A549 (cell line): ENCODE data around the gene RBFOX1.

ENCODE experiments used
- CHD2 ChIP-seq: fragments of 150-350 bp; IDR thresholded peaks from 2 replicates; pipeline ENCODE4 v1.6.1; 2014; ENCODE audit warnings: low read length; ENCODE audit not compliant: partially characterized antibody
- MYC ChIP-seq: IDR thresholded peaks from 2 replicates; pipeline ENCODE4 v1.6.1; 2012; ENCODE audit warnings: mild to moderate bottlenecking, inconsistent platforms, low read length, improper control_type of control experiment, borderline replicate concordance
- TF ChIP-seq, protein P1 (sequence below): fragments of >200 bp; sonication (Bioruptor Twin); formaldehyde crosslinking; IDR thresholded peaks from 3 replicates; pipeline ENCODE4 v1.5.1; 2016

- TF ChIP-seq, protein P1, sequence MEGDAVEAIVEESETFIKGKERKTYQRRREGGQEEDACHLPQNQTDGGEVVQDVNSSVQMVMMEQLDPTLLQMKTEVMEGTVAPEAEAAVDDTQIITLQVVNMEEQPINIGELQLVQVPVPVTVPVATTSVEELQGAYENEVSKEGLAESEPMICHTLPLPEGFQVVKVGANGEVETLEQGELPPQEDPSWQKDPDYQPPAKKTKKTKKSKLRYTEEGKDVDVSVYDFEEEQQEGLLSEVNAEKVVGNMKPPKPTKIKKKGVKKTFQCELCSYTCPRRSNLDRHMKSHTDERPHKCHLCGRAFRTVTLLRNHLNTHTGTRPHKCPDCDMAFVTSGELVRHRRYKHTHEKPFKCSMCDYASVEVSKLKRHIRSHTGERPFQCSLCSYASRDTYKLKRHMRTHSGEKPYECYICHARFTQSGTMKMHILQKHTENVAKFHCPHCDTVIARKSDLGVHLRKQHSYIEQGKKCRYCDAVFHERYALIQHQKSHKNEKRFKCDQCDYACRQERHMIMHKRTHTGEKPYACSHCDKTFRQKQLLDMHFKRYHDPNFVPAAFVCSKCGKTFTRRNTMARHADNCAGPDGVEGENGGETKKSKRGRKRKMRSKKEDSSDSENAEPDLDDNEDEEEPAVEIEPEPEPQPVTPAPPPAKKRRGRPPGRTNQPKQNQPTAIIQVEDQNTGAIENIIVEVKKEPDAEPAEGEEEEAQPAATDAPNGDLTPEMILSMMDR, result no peak
- no peak for TF ChIP-seq CHD2
- TF ChIP-seq MYC, result no peak
These were observed 28.4 kb upstream of the RBFOX1 start for GRCh38 chr16:7304279-7304678.
